ENCODE results near the gene B4GALT5.

The B4GALT5 gene

GRCh38 chr20:49635866-49636265 is 77.8 kb downstream of the B4GALT5 start:
- TF ChIP-seq POU6F1 (CRISPR knock-in tag; IDR thresholded peaks at IDR 0.05; ENCODE audit: borderline replicate concordance, low read depth) = no peak
- no peak for TF ChIP-seq CREB5 (CRISPR knock-in tag; IDR thresholded peaks at IDR 0.05; ENCODE audit: low read depth)
- TF ChIP-seq CSRNP3 (CRISPR knock-in tag; IDR thresholded peaks at IDR 0.05) = no peak
- no peak for TF ChIP-seq BACH2 (CRISPR knock-in tag; IDR thresholded peaks at IDR 0.05; ENCODE audit: borderline replicate concordance)
- no peak for TF ChIP-seq PPARA (CRISPR knock-in tag; IDR thresholded peaks at IDR 0.05; ENCODE audit: borderline replicate concordance)
- no peak for TF ChIP-seq TCF4 (CRISPR knock-in tag; IDR thresholded peaks at IDR 0.05; ENCODE audit: borderline replicate concordance)
- no peak for TF ChIP-seq TSHZ2 (CRISPR knock-in tag; IDR thresholded peaks at IDR 0.05)
- TF ChIP-seq ZNF8 (CRISPR knock-in tag; IDR thresholded peaks at IDR 0.05) = no peak
- TF ChIP-seq ZC3H10 (CRISPR knock-in tag; IDR thresholded peaks at IDR 0.05) = no peak
- no peak for TF ChIP-seq ZNF565 (CRISPR knock-in tag; conservative IDR thresholded peaks at IDR 0.05; ENCODE audit: low read depth)
- TF ChIP-seq RARB (CRISPR knock-in tag; IDR thresholded peaks at IDR 0.05) = no peak
- TF ChIP-seq CSDC2 (CRISPR knock-in tag; IDR thresholded peaks at IDR 0.05) = no peak
- TF ChIP-seq ZNF70 (CRISPR knock-in tag; IDR thresholded peaks at IDR 0.05) = no peak
- no peak for TF ChIP-seq ZFP3 (CRISPR knock-in tag; IDR thresholded peaks at IDR 0.05)
- no peak for TF ChIP-seq ARNTL (CRISPR knock-in tag; IDR thresholded peaks at IDR 0.05; ENCODE audit: borderline replicate concordance, low read depth)
- no peak for TF ChIP-seq ZFP30 (CRISPR knock-in tag; IDR thresholded peaks at IDR 0.05)
- no peak for TF ChIP-seq OSR1 (CRISPR knock-in tag; IDR thresholded peaks at IDR 0.05)
- TF ChIP-seq ISL1 (CRISPR knock-in tag; IDR thresholded peaks at IDR 0.05) = no peak
- no peak for TF ChIP-seq GLIS3 (CRISPR knock-in tag; IDR thresholded peaks at IDR 0.05)
- no peak for TF ChIP-seq SNAI2 (CRISPR knock-in tag; IDR thresholded peaks at IDR 0.05)
- ATAC-seq = no peak

GRCh38 chr20:49635166-49635565 is 78.5 kb downstream of the B4GALT5 start:
- peak; percentile 45; the same call in 1 of the 3 replicates for ATAC-seq
- TF ChIP-seq GLIS3 (CRISPR knock-in tag; IDR thresholded peaks at IDR 0.05) = no peak

GRCh38 chr20:49634116-49634515 is 79.6 kb downstream of the B4GALT5 start:
- ATAC-seq = no peak
- TF ChIP-seq ESRRG (CRISPR knock-in tag; IDR thresholded peaks at IDR 0.05) = no peak
- TF ChIP-seq PATZ1 (CRISPR knock-in tag; IDR thresholded peaks at IDR 0.05; ENCODE audit: borderline replicate concordance) = no peak
- TF ChIP-seq ZNF565 (CRISPR knock-in tag; conservative IDR thresholded peaks at IDR 0.05; ENCODE audit: low read depth) = no peak
- no peak for TF ChIP-seq TSHZ2 (CRISPR knock-in tag; IDR thresholded peaks at IDR 0.05)
- no peak for TF ChIP-seq CREB5 (CRISPR knock-in tag; IDR thresholded peaks at IDR 0.05; ENCODE audit: low read depth)
- TF ChIP-seq ARNTL (CRISPR knock-in tag; IDR thresholded peaks at IDR 0.05; ENCODE audit: borderline replicate concordance, low read depth) = no peak
- TF ChIP-seq CSDC2 (CRISPR knock-in tag; IDR thresholded peaks at IDR 0.05) = no peak
- TF ChIP-seq OSR1 (CRISPR knock-in tag; IDR thresholded peaks at IDR 0.05) = no peak

All from SK-N-SH treated with all-trans-retinoic acid at 6 μM for 48 hours (cell line).